GM18907 (cell line): Measurements from ENCODE around the gene RBBP8.

Experiments
- ATAC-seq: cut with Tn5 transposase; IDR thresholded peaks from one replicate; pipeline ENCODE4 v1.9.1; 2021; ENCODE audit warnings: mild to moderate bottlenecking, moderate library complexity; ENCODE audit not compliant: unreplicated experiment

RBBP8 gene

GRCh38 chr18:23058746-23059415 lies 125.8 kb downstream of the RBBP8 start:
- no peak for ATAC-seq

- ATAC-seq, result no peak
Measured at GRCh38 chr18:23059541-23060465, 126.7 kb downstream of the RBBP8 start.

GRCh38 chr18:23062011-23062410 lies 128.9 kb downstream of the RBBP8 start:
- ATAC-seq, result no peak

GRCh38 chr18:23063502-23063901 lies 130.4 kb downstream of the RBBP8 start:
- ATAC-seq, result no peak

GRCh38 chr18:23065234-23065806 lies 132.2 kb downstream of the RBBP8 start:
- ATAC-seq, result no peak

- no peak for ATAC-seq
Measured at GRCh38 chr18:23066060-23066459, 132.9 kb downstream of the RBBP8 start.

- ATAC-seq, result no peak
Measured at GRCh38 chr18:23066504-23067039, 133.4 kb downstream of the RBBP8 start.

- no peak for ATAC-seq
Measured at GRCh38 chr18:23067236-23067635, 134.1 kb downstream of the RBBP8 start.

GRCh38 chr18:23068011-23068410 lies 134.9 kb downstream of the RBBP8 start:
- no peak for ATAC-seq

GRCh38 chr18:23068570-23069310 lies 135.6 kb downstream of the RBBP8 start:
- ATAC-seq, result no peak

GRCh38 chr18:23069481-23069880 lies 136.4 kb downstream of the RBBP8 start:
- ATAC-seq, result no peak

GRCh38 chr18:23069898-23070297 lies 136.8 kb downstream of the RBBP8 start:
- no peak for ATAC-seq

GRCh38 chr18:23071285-23071684 lies 138.2 kb downstream of the RBBP8 start:
- ATAC-seq, result peak; percentile 99

- ATAC-seq, result no peak
Measured at GRCh38 chr18:23072079-23072478, 139.0 kb downstream of the RBBP8 start.

- ATAC-seq, result no peak
Measured at GRCh38 chr18:23073996-23074606, 141.0 kb downstream of the RBBP8 start.
